HEK293 (cell line): ENCODE data around the gene ASXL3.

Experiments
- CTCF ChIA-PET: fragments of 350-600 bp; formaldehyde crosslinking; extraction: SDS; loops from one replicate; lab custom pipeline; 2021; ENCODE audit warnings: antibody characterized with exemption; lab: Yijun Ruan, JAX
- POLR2A ChIA-PET: fragments of 300-600 bp; formaldehyde crosslinking; extraction: SDS; loops from one replicate; lab custom pipeline; 2020; ENCODE audit warnings: antibody characterized with exemption, inconsistent platforms; lab: Yijun Ruan, JAX
- H3K27ac ChIP-seq: fragments of 200-500 bp; sonication (Bioruptor generic); 2 replicates; pipeline ENCODE4 v1.5.1; 2014; ENCODE audit warnings: low read depth, low read length, control low read depth, inconsistent platforms; ENCODE audit errors: extremely low read depth
- H3K36me3 ChIP-seq, 2 experiments: fragments of 200-500 bp in 1 of 2; sonication (Bioruptor generic) in 1 of 2; 1 replicate in 1 of 2; 2 replicates in 1 of 2; pipeline ENCODE4 v1.5.1; 2014 to 2017; ENCODE audit warnings: inconsistent platforms in 2 of 2, low read length in 2 of 2; ENCODE audit not compliant: control insufficient read depth in 2 of 2, insufficient read depth in 1 of 2
- H3K4me1 ChIP-seq: fragments of 200-500 bp; sonication (Bioruptor generic); 2 replicates; pipeline ENCODE4 v1.5.1; 2014; ENCODE audit warnings: mild to moderate bottlenecking, low read length, inconsistent platforms; ENCODE audit not compliant: control insufficient read depth, insufficient read depth
- H3K4me3 ChIP-seq: 2 replicates; pipeline ENCODE4 v1.5.1; 2011; ENCODE audit warnings: low read depth, mild to moderate bottlenecking, control low read depth, low read length, moderate library complexity
- H3K9me3 ChIP-seq: fragments of 200-500 bp; sonication (Bioruptor generic); 2 replicates; pipeline ENCODE4 v1.5.1; 2014; ENCODE audit warnings: low read depth, low read length, inconsistent platforms; ENCODE audit not compliant: control insufficient read depth, insufficient read depth
- EGR2 ChIP-seq: fragments of 450-650 bp; formaldehyde crosslinking; IDR thresholded peaks from 2 replicates; pipeline ENCODE4 v1.5.1; 2016; ENCODE audit warnings: low read depth, missing biosample characterization, missing genetic modification characterization
- HOXD13 ChIP-seq: sonication (generic); formaldehyde crosslinking; IDR thresholded peaks from 2 replicates; pipeline ENCODE4 v1.8.0; 2022; ENCODE audit warnings: missing genetic modification reagents, borderline replicate concordance
- KLF7 ChIP-seq: fragments of 450-650 bp; formaldehyde crosslinking; IDR thresholded peaks from 2 replicates; pipeline ENCODE4 v1.5.1; 2016; ENCODE audit warnings: missing biosample characterization, missing genetic modification characterization, borderline replicate concordance
- SP2 ChIP-seq: fragments of 450-650 bp; formaldehyde crosslinking; IDR thresholded peaks from 2 replicates; pipeline ENCODE4 v1.5.1; 2016; ENCODE audit warnings: missing biosample characterization, missing genetic modification characterization
- ZBTB26 ChIP-seq: fragments of 450-650 bp; formaldehyde crosslinking; optimal IDR thresholded peaks from 2 replicates; pipeline ENCODE3; 2016; ENCODE audit warnings: missing biosample characterization, mild to moderate bottlenecking, missing genetic modification characterization
- ZFP69B ChIP-seq: fragments of 450-650 bp; formaldehyde crosslinking; IDR thresholded peaks from 2 replicates; pipeline ENCODE4 v1.5.1; 2016; ENCODE audit warnings: missing biosample characterization, missing genetic modification characterization
- ZNF121 ChIP-seq: fragments of 450-650 bp; formaldehyde crosslinking; IDR thresholded peaks from 2 replicates; pipeline ENCODE4 v1.5.1; 2016; ENCODE audit warnings: missing biosample characterization, missing genetic modification characterization
- ZNF133 ChIP-seq: fragments of 450-650 bp; formaldehyde crosslinking; IDR thresholded peaks from 2 replicates; pipeline ENCODE4 v1.5.1; 2016; ENCODE audit warnings: missing biosample characterization, missing genetic modification characterization
- ZNF140 ChIP-seq: fragments of 450-650 bp; formaldehyde crosslinking; IDR thresholded peaks from 2 replicates; pipeline ENCODE4 v1.5.1; 2016; ENCODE audit warnings: missing biosample characterization, missing genetic modification characterization
- ZNF155 ChIP-seq: fragments of 450-650 bp; formaldehyde crosslinking; IDR thresholded peaks from 2 replicates; pipeline ENCODE4 v1.5.1; 2016; ENCODE audit warnings: missing biosample characterization, missing genetic modification characterization
- ZNF184 ChIP-seq: fragments of 450-650 bp; IDR thresholded peaks from 2 replicates; pipeline ENCODE4 v1.5.1; 2018; ENCODE audit warnings: missing biosample characterization, mild to moderate bottlenecking, missing genetic modification characterization
- ZNF19 ChIP-seq: fragments of 450-650 bp; formaldehyde crosslinking; IDR thresholded peaks from 2 replicates; pipeline ENCODE4; 2016; ENCODE audit warnings: missing biosample characterization, missing genetic modification characterization, low read depth
- ZNF202 ChIP-seq: fragments of 450-650 bp; formaldehyde crosslinking; IDR thresholded peaks from 2 replicates; pipeline ENCODE4 v1.5.1; 2016; ENCODE audit warnings: missing biosample characterization, missing genetic modification characterization, borderline replicate concordance
- ZNF266 ChIP-seq: fragments of 450-650 bp; formaldehyde crosslinking; IDR thresholded peaks from 2 replicates; pipeline ENCODE4 v1.5.1; 2016; ENCODE audit warnings: missing biosample characterization, missing genetic modification characterization, low read depth
- ZNF350 ChIP-seq: fragments of 450-650 bp; formaldehyde crosslinking; IDR thresholded peaks from 2 replicates; pipeline ENCODE4 v1.5.0; 2017; ENCODE audit warnings: missing biosample characterization, mild to moderate bottlenecking, missing genetic modification characterization
- ZNF366 ChIP-seq: fragments of 450-650 bp; formaldehyde crosslinking; conservative IDR thresholded peaks from 2 replicates; pipeline ENCODE4 v1.5.1; 2016; ENCODE audit warnings: missing biosample characterization, missing genetic modification characterization
- ZNF391 ChIP-seq: fragments of 450-650 bp; formaldehyde crosslinking; IDR thresholded peaks from 2 replicates; pipeline ENCODE4 v1.5.1; 2016; ENCODE audit warnings: low read depth, missing biosample characterization, missing genetic modification characterization, borderline replicate concordance
- ZNF394 ChIP-seq: fragments of 450-650 bp; formaldehyde crosslinking; IDR thresholded peaks from 2 replicates; pipeline ENCODE4 v1.5.1; 2016; ENCODE audit warnings: missing biosample characterization, missing genetic modification characterization, mild to moderate bottlenecking, moderate library complexity, borderline replicate concordance
- ZNF404 ChIP-seq: fragments of 450-650 bp; formaldehyde crosslinking; IDR thresholded peaks from 2 replicates; pipeline ENCODE4 v1.5.1; 2017; ENCODE audit warnings: missing biosample characterization, missing genetic modification characterization
- ZNF423 ChIP-seq: fragments of 450-650 bp; formaldehyde crosslinking; IDR thresholded peaks from 2 replicates; pipeline ENCODE4 v1.5.1; 2016; ENCODE audit warnings: missing biosample characterization, missing genetic modification characterization
- ZNF426 ChIP-seq: fragments of 450-650 bp; formaldehyde crosslinking; IDR thresholded peaks from 2 replicates; pipeline ENCODE4 v1.5.1; 2017; ENCODE audit warnings: missing biosample characterization, missing genetic modification characterization, mild to moderate bottlenecking, inconsistent platforms, moderate library complexity
- ZNF501 ChIP-seq: fragments of 450-650 bp; formaldehyde crosslinking; IDR thresholded peaks from 2 replicates; pipeline ENCODE4 v1.5.1; 2016; ENCODE audit warnings: missing biosample characterization, missing genetic modification characterization
- ZNF549 ChIP-seq: fragments of 450-650 bp; IDR thresholded peaks from 2 replicates; pipeline ENCODE4 v1.5.1; 2018; ENCODE audit warnings: missing biosample characterization, missing genetic modification characterization, mild to moderate bottlenecking, inconsistent platforms, moderate library complexity
- ZNF596 ChIP-seq: fragments of 450-650 bp; IDR thresholded peaks from 2 replicates; pipeline ENCODE4 v1.5.0; 2018; ENCODE audit warnings: missing biosample characterization, mild to moderate bottlenecking, missing genetic modification characterization, moderate library complexity
- ZNF624 ChIP-seq: fragments of 450-650 bp; formaldehyde crosslinking; IDR thresholded peaks from 2 replicates; pipeline ENCODE4 v1.5.1; 2017; ENCODE audit warnings: missing biosample characterization, missing genetic modification characterization
- ZNF701 ChIP-seq: fragments of 450-650 bp; formaldehyde crosslinking; IDR thresholded peaks from 2 replicates; pipeline ENCODE4 v1.5.1; 2016; ENCODE audit warnings: missing biosample characterization, missing genetic modification characterization
- ZNF76 ChIP-seq: fragments of 450-650 bp; formaldehyde crosslinking; IDR thresholded peaks from 2 replicates; pipeline ENCODE4; 2016; ENCODE audit warnings: low read depth, missing biosample characterization, missing genetic modification characterization, borderline replicate concordance
- ZNF768 ChIP-seq: fragments of 450-650 bp; formaldehyde crosslinking; IDR thresholded peaks from 2 replicates; pipeline ENCODE4 v1.5.1; 2018; ENCODE audit warnings: missing biosample characterization, mild to moderate bottlenecking, missing genetic modification characterization
- ZNF777 ChIP-seq: fragments of 450-650 bp; formaldehyde crosslinking; IDR thresholded peaks from 2 replicates; pipeline ENCODE4 v1.5.1; 2017; ENCODE audit warnings: missing biosample characterization, missing genetic modification characterization, borderline replicate concordance
- ZNF843 ChIP-seq: fragments of 450-650 bp; formaldehyde crosslinking; IDR thresholded peaks from 2 replicates; pipeline ENCODE4 v1.5.1; 2016; ENCODE audit warnings: missing biosample characterization, missing genetic modification characterization
- ZSCAN16 ChIP-seq: fragments of 450-650 bp; formaldehyde crosslinking; IDR thresholded peaks from 2 replicates; pipeline ENCODE4 v1.5.1; 2016; ENCODE audit warnings: missing biosample characterization, missing genetic modification characterization
- ZSCAN23 ChIP-seq: fragments of 450-650 bp; formaldehyde crosslinking; IDR thresholded peaks from 2 replicates; pipeline ENCODE4 v1.5.1; 2016; ENCODE audit warnings: missing biosample characterization, missing genetic modification characterization
- TF ChIP-seq, protein P1 (sequence below): fragments of 450-650 bp; formaldehyde crosslinking; IDR thresholded peaks from 2 replicates; pipeline ENCODE4; 2016; ENCODE audit warnings: missing biosample characterization, missing genetic modification characterization
- TF ChIP-seq, protein P2 (sequence below): fragments of 450-650 bp; formaldehyde crosslinking; IDR thresholded peaks from 2 replicates; pipeline ENCODE4 v1.5.1; 2016; ENCODE audit warnings: missing biosample characterization, missing genetic modification characterization

ASXL3 gene

GRCh38 chr18:33577685-33578517 is at the start of gene ASXL3:
ASXL3 (plus strand) TSS chr18:33578219; CDS start chr18:33578632, 413 bp downstream.
- Histone ChIP-seq H3K4me3 (peak within 1 kb of the TSS; percentile 92), H3K4me1 (no peaks in the 10 kb centered on the region; the same call in 1 of the 2 replicates), H3K27ac (peak within 1 kb of the TSS; percentile 90), H3K9me3 (no peaks in the 10 kb centered on the region), H3K36me3 (no peaks in the 10 kb centered on the region)
- ChIA-PET CTCF (interaction anchor here (0.7 to 1.2 kb wide), 2 partner anchors 176 to 347 kb away, joined by 4 read pairs; no protein-coding TSS in a partner anchor), POLR2A (no interaction called here)
- no peak for TF ChIP-seq ZNF202
- no peak for TF ChIP-seq ZNF596 (tag by site-specific recombination)
- TF ChIP-seq EGR2 (tag by site-specific recombination) = peak; percentile 82
- TF ChIP-seq ZSCAN16 (tag by site-specific recombination) = no peak
- TF ChIP-seq ZNF133 (tag by site-specific recombination) = peak; percentile 55; the same call in 1 of the 2 replicates
- no peak for TF ChIP-seq HOXD13 (CRISPR knock-in tag)
- no peak for TF ChIP-seq ZNF140 (tag by site-specific recombination)
- TF ChIP-seq ZNF391 = peak; percentile 71; the same call in 1 of the 2 replicates
- no peak for TF ChIP-seq ZNF394 (tag by site-specific recombination)
- TF ChIP-seq SP2 (tag by site-specific recombination) = 0 out of 2 replicates have a peak, but pooled peaks have one; percentile 28
- no peak for TF ChIP-seq ZNF155
- no peak for TF ChIP-seq ZNF184 (tag by site-specific recombination)
- no peak for TF ChIP-seq ZNF423 (tag by site-specific recombination)
- no peak for TF ChIP-seq ZNF549 (tag by site-specific recombination)
- peak; percentile 92 for TF ChIP-seq ZNF501
- TF ChIP-seq ZBTB26 = peak; percentile 99
- no peak for TF ChIP-seq ZNF350
- TF ChIP-seq ZNF121 (tag by site-specific recombination) = no peak
- TF ChIP-seq, protein P1, sequence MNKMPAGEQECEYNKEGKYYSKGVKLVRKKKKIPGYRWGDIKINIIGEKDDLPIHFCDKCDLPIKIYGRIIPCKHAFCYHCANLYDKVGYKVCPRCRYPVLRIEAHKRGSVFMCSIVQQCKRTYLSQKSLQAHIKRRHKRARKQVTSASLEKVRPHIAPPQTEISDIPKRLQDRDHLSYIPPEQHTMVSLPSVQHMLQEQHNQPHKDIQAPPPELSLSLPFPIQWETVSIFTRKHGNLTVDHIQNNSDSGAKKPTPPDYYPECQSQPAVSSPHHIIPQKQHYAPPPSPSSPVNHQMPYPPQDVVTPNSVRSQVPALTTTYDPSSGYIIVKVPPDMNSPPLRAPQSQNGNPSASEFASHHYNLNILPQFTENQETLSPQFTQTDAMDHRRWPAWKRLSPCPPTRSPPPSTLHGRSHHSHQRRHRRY (tag by site-specific recombination) = 0 out of 2 replicates have a peak, but pooled peaks have one; percentile 75
- TF ChIP-seq, protein P2, sequence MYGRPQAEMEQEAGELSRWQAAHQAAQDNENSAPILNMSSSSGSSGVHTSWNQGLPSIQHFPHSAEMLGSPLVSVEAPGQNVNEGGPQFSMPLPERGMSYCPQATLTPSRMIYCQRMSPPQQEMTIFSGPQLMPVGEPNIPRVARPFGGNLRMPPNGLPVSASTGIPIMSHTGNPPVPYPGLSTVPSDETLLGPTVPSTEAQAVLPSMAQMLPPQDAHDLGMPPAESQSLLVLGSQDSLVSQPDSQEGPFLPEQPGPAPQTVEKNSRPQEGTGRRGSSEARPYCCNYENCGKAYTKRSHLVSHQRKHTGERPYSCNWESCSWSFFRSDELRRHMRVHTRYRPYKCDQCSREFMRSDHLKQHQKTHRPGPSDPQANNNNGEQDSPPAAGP = no peak
- TF ChIP-seq ZNF426 (tag by site-specific recombination) = no peak
- no peak for TF ChIP-seq ZNF366
- peak; percentile 73; the same call in 1 of the 2 replicates for TF ChIP-seq KLF7 (tag by site-specific recombination)
- TF ChIP-seq ZNF404 (tag by site-specific recombination) = no peak
- TF ChIP-seq ZNF701 = no peak
- TF ChIP-seq ZNF768 (tag by site-specific recombination) = no peak
- TF ChIP-seq ZNF843 (tag by site-specific recombination) = peak; percentile 78
- TF ChIP-seq ZNF76 = peak; percentile 41; the same call in 1 of the 2 replicates
- TF ChIP-seq ZFP69B (tag by site-specific recombination) = no peak
- TF ChIP-seq ZNF624 (tag by site-specific recombination) = no peak
- no peak for TF ChIP-seq ZSCAN23
- no peak; the same call in 1 of the 2 replicates for TF ChIP-seq ZNF266 (tag by site-specific recombination)
- TF ChIP-seq ZNF19 (tag by site-specific recombination) = no peak
- TF ChIP-seq ZNF777 (tag by site-specific recombination) = peak; percentile 99
